AG04450 (cell line): Measurements from ENCODE around the gene CRYL1. TPM values are rescaled to one million over a fixed set of nuclear protein-coding genes. Genes with fewer than 3 reads are reported as not detected.

Source experiments
- CTCF ChIA-PET: fragments of 300-600, 350-600 bp; formaldehyde crosslinking; extraction: SDS; loops from one replicate; lab custom pipeline; 2022; ENCODE audit warnings: antibody characterized with exemption, inconsistent platforms; lab: Charles Lee
- POLR2A ChIA-PET: fragments of 350-600 bp; formaldehyde crosslinking; extraction: SDS; loops from one replicate; lab custom pipeline; 2021; ENCODE audit warnings: antibody characterized with exemption, inconsistent platforms; lab: Yijun Ruan, JAX
- DNase-seq: peaks from one replicate; pipeline ENCODE4 v3.0.0-alpha.2; 2011; ENCODE audit warnings: low read depth, low spot score
- H3K27ac ChIP-seq: one replicate; pipeline ENCODE4 v1.5.1; 2012; ENCODE audit warnings: low read depth, low read length, control low read depth
- H3K27me3 ChIP-seq: one replicate; pipeline ENCODE4 v1.6.0; 2012; ENCODE audit warnings: low read length; ENCODE audit not compliant: control insufficient read depth, insufficient read depth
- H3K4me3 ChIP-seq: 2 replicates; pipeline ENCODE4 v1.5.1; 2011; ENCODE audit warnings: mild to moderate bottlenecking, low read depth, low read length, control low read depth
- H3K9me3 ChIP-seq: 2 replicates; pipeline ENCODE4 v1.5.1; 2012; ENCODE audit warnings: low read length; ENCODE audit not compliant: control insufficient read depth, insufficient read depth
- polyA plus RNA-seq: library from polyadenylated mRNA; depleted of rRNA; stranded (reverse); fragments of >200 nt; gene quantifications from 2 replicates; pipeline ENCODE4 v1.2.3, GENCODE V29; 2011
- TF ChIP-seq, protein P1 (sequence below): IDR thresholded peaks from 2 replicates; pipeline ENCODE4 v1.5.1; 2011; ENCODE audit warnings: low read depth, low read length, control low read depth, inconsistent platforms

CRYL1 gene
- polyA plus RNA-seq, 1 experiment: 21.6 TPM

DNA sequence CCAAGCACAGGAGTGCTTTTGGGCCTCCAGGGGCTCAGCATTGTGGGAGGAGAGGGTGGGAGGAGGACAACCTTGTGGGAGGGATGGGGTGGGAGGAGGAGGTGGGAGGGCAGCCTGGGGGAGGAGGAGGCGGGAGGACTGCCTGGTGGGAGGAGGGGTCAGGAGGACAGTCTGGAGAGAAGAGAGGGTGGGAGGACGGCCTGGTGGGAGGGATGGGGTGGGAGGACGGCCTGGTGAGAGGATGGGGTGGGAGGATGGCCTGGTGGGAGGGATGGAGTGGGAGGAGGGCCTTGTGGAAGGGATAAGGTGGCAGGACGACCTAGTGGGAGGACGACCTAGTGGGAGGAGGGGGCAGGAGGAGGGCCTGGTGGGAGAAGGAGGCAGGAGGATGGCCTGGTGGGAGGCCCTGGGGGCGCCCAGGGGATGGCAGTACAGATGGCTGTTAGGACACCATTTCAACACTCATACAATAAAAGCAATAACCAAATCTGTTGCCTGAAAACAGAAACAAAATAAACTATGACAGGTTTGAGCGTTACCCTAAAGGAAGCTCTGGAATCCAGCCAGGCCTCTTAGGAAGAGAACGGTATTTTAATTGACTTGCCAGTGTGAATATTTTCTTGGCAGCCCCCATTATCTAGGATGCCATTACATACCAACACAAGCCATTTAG is 63.7 kb downstream of the CRYL1 start:
- no peak overlapping the region for H3K27ac ChIP-seq
- no peaks in the 10 kb centered on the region for H3K27me3 ChIP-seq
- ChIA-PET CTCF (interaction anchor here (1.4 kb wide), 1 partner anchor 265 kb away, joined by 4 read pairs; no protein-coding TSS in a partner anchor), POLR2A (interaction anchor here (1.6 kb wide), 1 partner anchor 42 kb away, joined by 4 read pairs; no protein-coding TSS in a partner anchor)
- no peaks in the 10 kb centered on the region for H3K9me3 ChIP-seq
- TF ChIP-seq, protein P1, sequence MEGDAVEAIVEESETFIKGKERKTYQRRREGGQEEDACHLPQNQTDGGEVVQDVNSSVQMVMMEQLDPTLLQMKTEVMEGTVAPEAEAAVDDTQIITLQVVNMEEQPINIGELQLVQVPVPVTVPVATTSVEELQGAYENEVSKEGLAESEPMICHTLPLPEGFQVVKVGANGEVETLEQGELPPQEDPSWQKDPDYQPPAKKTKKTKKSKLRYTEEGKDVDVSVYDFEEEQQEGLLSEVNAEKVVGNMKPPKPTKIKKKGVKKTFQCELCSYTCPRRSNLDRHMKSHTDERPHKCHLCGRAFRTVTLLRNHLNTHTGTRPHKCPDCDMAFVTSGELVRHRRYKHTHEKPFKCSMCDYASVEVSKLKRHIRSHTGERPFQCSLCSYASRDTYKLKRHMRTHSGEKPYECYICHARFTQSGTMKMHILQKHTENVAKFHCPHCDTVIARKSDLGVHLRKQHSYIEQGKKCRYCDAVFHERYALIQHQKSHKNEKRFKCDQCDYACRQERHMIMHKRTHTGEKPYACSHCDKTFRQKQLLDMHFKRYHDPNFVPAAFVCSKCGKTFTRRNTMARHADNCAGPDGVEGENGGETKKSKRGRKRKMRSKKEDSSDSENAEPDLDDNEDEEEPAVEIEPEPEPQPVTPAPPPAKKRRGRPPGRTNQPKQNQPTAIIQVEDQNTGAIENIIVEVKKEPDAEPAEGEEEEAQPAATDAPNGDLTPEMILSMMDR: no peak
- H3K4me3 ChIP-seq: no peak overlapping the region
- DNase-seq: no peak

DNA sequence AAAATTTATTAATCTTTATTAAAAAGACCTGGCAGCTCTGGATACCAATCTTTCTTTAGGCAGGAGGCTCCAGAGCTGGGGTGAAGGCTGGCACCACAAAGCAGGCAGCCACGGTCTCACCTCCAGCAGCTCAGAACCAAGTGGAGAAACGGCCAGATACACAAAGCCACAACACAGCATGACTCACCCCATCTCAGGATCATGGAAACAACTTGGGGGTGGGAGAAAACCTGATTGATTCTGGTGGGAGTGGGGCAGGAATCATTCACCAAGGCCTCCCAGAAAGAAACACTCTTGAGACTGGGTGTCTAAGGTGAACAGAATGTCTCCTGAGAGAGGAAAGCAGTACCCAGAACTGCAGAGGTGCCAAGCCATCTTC is 64.2 kb downstream of the CRYL1 start:
- Histone ChIP-seq H3K9me3 (no peaks in the 10 kb centered on the region), H3K27ac (no peak overlapping the region), H3K4me3 (no peak overlapping the region), H3K27me3 (no peaks in the 10 kb centered on the region)
- TF ChIP-seq, protein P1: no peak
- ChIA-PET CTCF (no interaction called here), POLR2A (interaction anchor here (1.6 kb wide), 1 partner anchor 41 kb away, joined by 4 read pairs; no protein-coding TSS in a partner anchor)
- DNase-seq: no peak

DNA sequence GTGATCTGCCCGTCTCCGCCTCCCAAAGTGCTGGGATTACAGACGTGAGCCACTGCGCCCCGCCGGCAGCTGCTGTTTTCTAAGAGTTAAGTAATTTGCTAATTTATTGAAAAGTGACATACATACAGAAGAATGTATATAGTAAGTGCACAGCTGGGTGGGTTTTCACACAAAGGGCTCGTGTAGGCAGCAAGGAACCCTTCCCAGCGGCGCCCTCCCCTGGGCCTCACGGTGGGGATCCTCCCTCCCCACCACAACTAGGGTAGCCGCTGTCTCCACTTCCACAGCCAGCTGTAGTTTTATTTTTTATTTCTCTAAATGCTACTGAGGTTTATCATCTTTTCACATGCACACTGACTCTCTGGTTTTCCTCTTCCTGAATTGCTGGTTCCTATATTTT is 64.9 kb downstream of the CRYL1 start:
- Histone ChIP-seq H3K9me3 (no peaks in the 10 kb centered on the region), H3K4me3 (no peak overlapping the region), H3K27me3 (no peaks in the 10 kb centered on the region), H3K27ac (no peak overlapping the region)
- TF ChIP-seq, protein P1: no peak
- CTCF ChIA-PET: no interaction called here
- no peak for DNase-seq
- POLR2A ChIA-PET: interaction anchor here (1.6 kb wide), 1 partner anchor 41 kb away, joined by 4 read pairs; no protein-coding TSS in a partner anchor

DNA sequence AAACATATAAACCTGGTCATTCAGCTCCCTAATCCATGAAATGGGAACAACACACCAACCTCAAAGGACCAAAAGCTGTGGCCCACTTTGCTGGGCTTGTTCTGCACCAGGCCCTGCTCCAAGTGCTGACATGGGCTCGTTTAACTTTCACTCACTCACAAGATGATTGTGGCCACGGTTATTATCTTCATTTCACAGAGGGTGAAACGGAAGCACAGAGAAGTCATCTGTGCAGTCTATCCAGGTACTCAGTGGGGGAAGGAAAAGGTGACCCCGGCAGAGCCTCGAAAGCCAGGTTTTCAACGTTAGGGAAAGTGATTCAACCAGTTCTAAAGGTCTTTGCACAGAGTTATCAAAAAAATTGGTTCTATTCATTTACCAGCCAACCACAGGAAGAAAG is 68.0 kb downstream of the CRYL1 start:
- TF ChIP-seq, protein P1: no peak
- no peak for DNase-seq
- H3K27me3 ChIP-seq: no peaks in the 10 kb centered on the region
- H3K9me3 ChIP-seq: no peaks in the 10 kb centered on the region
- POLR2A ChIA-PET: no interaction called here
- no peak overlapping the region for H3K27ac ChIP-seq
- no peak overlapping the region for H3K4me3 ChIP-seq
- CTCF ChIA-PET: no interaction called here

DNA sequence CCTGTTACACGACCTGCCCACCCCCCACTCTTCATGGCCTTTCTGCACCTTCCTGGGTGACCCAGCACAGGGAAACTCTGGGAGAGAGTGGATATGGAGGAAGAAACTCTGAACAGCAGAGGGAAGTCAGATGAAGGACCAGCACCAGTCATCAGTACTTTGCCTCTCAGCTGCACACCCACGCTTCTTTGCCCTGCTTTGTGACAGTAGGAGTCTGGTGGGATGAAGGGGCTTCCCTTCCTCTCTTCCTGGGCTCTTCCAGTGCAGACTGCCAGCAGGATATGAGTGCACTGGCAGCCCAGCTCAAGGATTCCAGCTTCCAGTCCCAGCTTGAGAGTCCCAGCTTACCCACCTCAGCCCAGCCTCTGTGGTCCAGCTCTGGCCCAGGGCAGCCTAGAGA is 68.9 kb downstream of the CRYL1 start:
- no peaks in the 10 kb centered on the region for H3K9me3 ChIP-seq
- TF ChIP-seq, protein P1: no peak
- POLR2A ChIA-PET: no interaction called here
- no peak overlapping the region for H3K27ac ChIP-seq
- CTCF ChIA-PET: no interaction called here
- no peak overlapping the region for H3K4me3 ChIP-seq
- no peaks in the 10 kb centered on the region for H3K27me3 ChIP-seq
- no peak for DNase-seq
